K562 (cell line): Measurements from ENCODE around the gene IPO13. TPM values are rescaled to one million over a fixed set of nuclear protein-coding genes. Genes with fewer than 3 reads are reported as not detected.
A peak's percentile ranks its signal among the peaks of the same experiment; 100 is the strongest.

ENCODE experiments used
- ARID2 ChIP-seq: fragments of 450-650 bp; IDR thresholded peaks from 2 replicates; pipeline ENCODE4 v1.6.1; 2017; ENCODE audit warnings: antibody characterized with exemption, mild to moderate bottlenecking
- CBFA2T3 ChIP-seq: fragments of 450-650 bp; IDR thresholded peaks from 2 replicates; pipeline ENCODE4 v1.6.1; 2017
- CEBPB ChIP-seq: fragments of 450-650 bp; IDR thresholded peaks from 2 replicates; pipeline ENCODE4 v1.6.1; 2016; ENCODE audit warnings: missing genetic modification characterization, missing compliant biosample characterization
- CEBPG ChIP-seq, 3 experiments: fragments of 200-800 bp in 1 of 3; sonication (Bioruptor generic) in 1 of 3; sonication (generic) in 1 of 3; formaldehyde crosslinking in 1 of 3; IDR thresholded peaks in 2 of 3; conservative IDR thresholded peaks in 1 of 3; 2 replicates each; pipeline versions ENCODE4 v1.6.1 to v1.8.0; 2016 to 2022; ENCODE audit warnings: missing compliant biosample characterization in 2 of 3, missing genetic modification characterization in 2 of 3, mild to moderate bottlenecking in 1 of 3, missing genetic modification reagents in 1 of 3
- COPS2 ChIP-seq: fragments of 450-650 bp; conservative IDR thresholded peaks from 2 replicates; pipeline ENCODE4 v1.6.1; 2016; ENCODE audit warnings: mild to moderate bottlenecking, moderate library complexity
- DPF2 ChIP-seq: fragments of 450-650 bp; IDR thresholded peaks from 2 replicates; pipeline ENCODE4 v1.6.1; 2016
- HNRNPK ChIP-seq: fragments of 200-400 bp; formaldehyde crosslinking; IDR thresholded peaks from one replicate; pipeline ENCODE4 v1.6.1; 2018; ENCODE audit warnings: mild to moderate bottlenecking, low read depth, low read length; ENCODE audit not compliant: poor library complexity, severe bottlenecking
- JUN ChIP-seq, 2 experiments: sonication (generic) in 1 of 2; formaldehyde crosslinking in 1 of 2; IDR thresholded peaks; 2 replicates each; pipeline versions ENCODE4 v1.6.1 to v1.8.0; 2012 to 2022; ENCODE audit warnings: borderline replicate concordance in 2 of 2, mild to moderate bottlenecking in 2 of 2, improper control_type of control experiment in 1 of 2, low read depth in 1 of 2, low read length in 1 of 2, missing genetic modification reagents in 1 of 2
- PPARD ChIP-seq: fragments of 250-450 bp; sonication (Bioruptor Pico); IDR thresholded peaks from 2 replicates; pipeline ENCODE4 v1.8.0; 2022; ENCODE audit warnings: inconsistent platforms, mild to moderate bottlenecking, moderate library complexity
- RBBP5 ChIP-seq: fragments of 200-600 bp; sonication (generic); IDR thresholded peaks from 2 replicates; pipeline ENCODE4 v1.6.1; 2012; ENCODE audit warnings: borderline replicate concordance, mild to moderate bottlenecking, low read length, control low read depth, inconsistent platforms; ENCODE audit not compliant: insufficient read depth, poor library complexity, severe bottlenecking
- RFX7 ChIP-seq: fragments of 250-450 bp; sonication (Bioruptor Pico); IDR thresholded peaks from 2 replicates; pipeline ENCODE4 v1.5.1; 2021; ENCODE audit warnings: mild to moderate bottlenecking
- TAF15 ChIP-seq: fragments of 200-400 bp; formaldehyde crosslinking; IDR thresholded peaks from 2 replicates; pipeline ENCODE4 v1.6.1; 2017; ENCODE audit warnings: mild to moderate bottlenecking, low read depth, low read length, moderate library complexity
- YBX1 ChIP-seq: fragments of 450-650 bp; IDR thresholded peaks from 2 replicates; pipeline ENCODE4 v1.7.1; 2016; ENCODE audit warnings: mild to moderate bottlenecking
- ZKSCAN1 ChIP-seq: fragments of 150-350 bp; IDR thresholded peaks from 2 replicates; pipeline ENCODE4 v1.6.1; 2016; ENCODE audit warnings: low read depth, low read length
- ZNF12 ChIP-seq: sonication (generic); formaldehyde crosslinking; IDR thresholded peaks from 2 replicates; pipeline ENCODE4 v1.4.0; 2020; ENCODE audit warnings: mild to moderate bottlenecking, missing genetic modification reagents
- ZNF263 ChIP-seq: sonication (generic); formaldehyde crosslinking; IDR thresholded peaks from 2 replicates; pipeline ENCODE4 v1.8.0; 2022; ENCODE audit warnings: mild to moderate bottlenecking, missing genetic modification reagents, borderline replicate concordance
- ZNF561 ChIP-seq: fragments of 450-650 bp; formaldehyde crosslinking; conservative IDR thresholded peaks from 2 replicates; pipeline ENCODE4 v1.4.0; 2020; ENCODE audit warnings: mild to moderate bottlenecking, moderate library complexity
- ZNF57 ChIP-seq: fragments of 450-650 bp; formaldehyde crosslinking; IDR thresholded peaks from 2 replicates; pipeline ENCODE4 v1.4.0; 2020; ENCODE audit warnings: mild to moderate bottlenecking, moderate library complexity
- polyA plus RNA-seq, 8 experiments: library from polyadenylated mRNA; depleted of rRNA in 4 of 8; stranded (reverse) in 5 of 8; unstranded in 3 of 8; fragments of >200 nt; fragmentation: Nextera tagmentation in 2 of 8; fragmentation: Illumina TruSeq in 1 of 8; extraction: Ambion mirVana in 2 of 8; extraction: Trizol in 1 of 8; gene quantifications; 2 replicates each; pipeline versions ENCODE4 v1.2.1 to v1.2.3, GENCODE V29; 2011 to 2014; ENCODE audit warnings: inconsistent platforms in 1 of 8, missing spikeins in 1 of 8
- total RNA-seq, 7 experiments: library from RNA; depleted of rRNA in 6 of 7; stranded (reverse); fragments of >200 nt in 6 of 7; fragmentation: Illumina TruSeq in 2 of 7; extraction: Trizol in 2 of 7; gene quantifications; 2 replicates each; pipeline versions ENCODE4 v1.2.1 to v1.2.3, GENCODE V29; 2011 to 2021; ENCODE audit warnings: low replicate concordance in 1 of 7
- TF ChIP-seq, protein P1 (sequence below): fragments of 450-650 bp; IDR thresholded peaks from 2 replicates; pipeline ENCODE4 v1.6.1; 2017; ENCODE audit warnings: antibody characterized with exemption, mild to moderate bottlenecking
- TF ChIP-seq, protein P2 (sequence below): fragments of 250-450 bp; sonication (Bioruptor Pico); IDR thresholded peaks from 2 replicates; pipeline ENCODE4 v1.5.0; 2020; ENCODE audit warnings: mild to moderate bottlenecking
- TF ChIP-seq, protein P3 (sequence below): fragments of 450-650 bp; IDR thresholded peaks from 2 replicates; pipeline ENCODE4 v1.6.1; 2017; ENCODE audit warnings: mild to moderate bottlenecking, moderate library complexity
- TF ChIP-seq, protein P4 (sequence below): fragments of 250-450 bp; sonication (Bioruptor Pico); IDR thresholded peaks from 2 replicates; pipeline ENCODE4 v1.5.0; 2021

Gene IPO13
- total and polyA plus RNA-seq, 9 of the 15 experiments (the other 6 are each of a cell fraction or from before 2014, with no cell fraction given): 7.0 to 30.8 (median 16.2) TPM

DNA sequence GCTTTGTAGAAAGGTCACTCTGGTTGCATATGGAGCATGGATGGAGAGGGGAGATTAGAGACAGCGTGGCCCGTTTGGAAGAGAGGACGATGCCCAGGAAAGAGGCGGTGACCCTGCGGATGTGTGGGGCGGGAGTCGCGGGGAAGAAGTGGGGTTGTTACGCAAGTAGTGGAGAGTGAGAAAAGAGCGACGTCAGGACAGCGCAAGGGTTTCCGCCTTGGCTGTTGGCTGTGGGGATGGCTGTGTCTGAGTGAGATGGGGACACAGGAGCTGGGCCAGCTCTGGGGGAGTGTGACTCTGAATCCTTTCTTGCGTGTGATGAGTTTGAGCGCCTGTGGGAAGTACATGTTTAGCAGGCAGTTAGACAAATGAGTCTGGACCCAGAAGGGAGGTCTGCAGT lies 36.1 kb downstream of the IPO13 start (continued):
- TF ChIP-seq DPF2 (0 out of 2 replicates have a peak, but pooled peaks have one; percentile 35), CEBPB (tag) (peak; percentile 88), CEBPG (CRISPR knock-in tag; IDR thresholded peaks at IDR 0.05) (no peak), CEBPG (tag; conservative IDR thresholded peaks at IDR 0.05 in 1 of 2, IDR thresholded peaks at IDR 0.05 in 1 of 2) (peak in 1 of 2 experiments; percentile 58; a peak in 1 of 4 replicates), HNRNPK (no peak), ZNF57 (CRISPR knock-in tag) (no peak), YBX1 (no peak), RBBP5 (peak; percentile 18), ZKSCAN1 (no peak), ZNF561 (CRISPR knock-in tag) (no peak), COPS2 (no peak), ARID2 (no peak), TAF15 (no peak), ZNF263 (CRISPR knock-in tag) (no peak), JUN (IDR thresholded peaks at IDR 0.05; ENCODE audit: borderline replicate concordance, low read depth, low read length) (no peak), JUN (CRISPR knock-in tag; IDR thresholded peaks at IDR 0.05; ENCODE audit: borderline replicate concordance) (no peak), CBFA2T3 (peak; percentile 48), RFX7 (no peak), PPARD (CRISPR knock-in tag) (no peak), ZNF12 (no peak)
- TF ChIP-seq, protein P1, sequence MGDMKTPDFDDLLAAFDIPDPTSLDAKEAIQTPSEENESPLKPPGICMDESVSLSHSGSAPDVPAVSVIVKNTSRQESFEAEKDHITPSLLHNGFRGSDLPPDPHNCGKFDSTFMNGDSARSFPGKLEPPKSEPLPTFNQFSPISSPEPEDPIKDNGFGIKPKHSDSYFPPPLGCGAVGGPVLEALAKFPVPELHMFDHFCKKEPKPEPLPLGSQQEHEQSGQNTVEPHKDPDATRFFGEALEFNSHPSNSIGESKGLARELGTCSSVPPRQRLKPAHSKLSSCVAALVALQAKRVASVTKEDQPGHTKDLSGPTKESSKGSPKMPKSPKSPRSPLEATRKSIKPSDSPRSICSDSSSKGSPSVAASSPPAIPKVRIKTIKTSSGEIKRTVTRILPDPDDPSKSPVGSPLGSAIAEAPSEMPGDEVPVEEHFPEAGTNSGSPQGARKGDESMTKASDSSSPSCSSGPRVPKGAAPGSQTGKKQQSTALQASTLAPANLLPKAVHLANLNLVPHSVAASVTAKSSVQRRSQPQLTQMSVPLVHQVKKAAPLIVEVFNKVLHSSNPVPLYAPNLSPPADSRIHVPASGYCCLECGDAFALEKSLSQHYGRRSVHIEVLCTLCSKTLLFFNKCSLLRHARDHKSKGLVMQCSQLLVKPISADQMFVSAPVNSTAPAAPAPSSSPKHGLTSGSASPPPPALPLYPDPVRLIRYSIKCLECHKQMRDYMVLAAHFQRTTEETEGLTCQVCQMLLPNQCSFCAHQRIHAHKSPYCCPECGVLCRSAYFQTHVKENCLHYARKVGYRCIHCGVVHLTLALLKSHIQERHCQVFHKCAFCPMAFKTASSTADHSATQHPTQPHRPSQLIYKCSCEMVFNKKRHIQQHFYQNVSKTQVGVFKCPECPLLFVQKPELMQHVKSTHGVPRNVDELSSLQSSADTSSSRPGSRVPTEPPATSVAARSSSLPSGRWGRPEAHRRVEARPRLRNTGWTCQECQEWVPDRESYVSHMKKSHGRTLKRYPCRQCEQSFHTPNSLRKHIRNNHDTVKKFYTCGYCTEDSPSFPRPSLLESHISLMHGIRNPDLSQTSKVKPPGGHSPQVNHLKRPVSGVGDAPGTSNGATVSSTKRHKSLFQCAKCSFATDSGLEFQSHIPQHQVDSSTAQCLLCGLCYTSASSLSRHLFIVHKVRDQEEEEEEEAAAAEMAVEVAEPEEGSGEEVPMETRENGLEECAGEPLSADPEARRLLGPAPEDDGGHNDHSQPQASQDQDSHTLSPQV: no peak
- TF ChIP-seq, protein P2, sequence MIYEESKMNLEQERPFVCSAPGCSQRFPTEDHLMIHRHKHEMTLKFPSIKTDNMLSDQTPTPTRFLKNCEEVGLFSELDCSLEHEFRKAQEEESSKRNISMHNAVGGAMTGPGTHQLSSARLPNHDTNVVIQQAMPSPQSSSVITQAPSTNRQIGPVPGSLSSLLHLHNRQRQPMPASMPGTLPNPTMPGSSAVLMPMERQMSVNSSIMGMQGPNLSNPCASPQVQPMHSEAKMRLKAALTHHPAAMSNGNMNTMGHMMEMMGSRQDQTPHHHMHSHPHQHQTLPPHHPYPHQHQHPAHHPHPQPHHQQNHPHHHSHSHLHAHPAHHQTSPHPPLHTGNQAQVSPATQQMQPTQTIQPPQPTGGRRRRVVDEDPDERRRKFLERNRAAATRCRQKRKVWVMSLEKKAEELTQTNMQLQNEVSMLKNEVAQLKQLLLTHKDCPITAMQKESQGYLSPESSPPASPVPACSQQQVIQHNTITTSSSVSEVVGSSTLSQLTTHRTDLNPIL (CRISPR knock-in tag): no peak
- TF ChIP-seq, protein P3, sequence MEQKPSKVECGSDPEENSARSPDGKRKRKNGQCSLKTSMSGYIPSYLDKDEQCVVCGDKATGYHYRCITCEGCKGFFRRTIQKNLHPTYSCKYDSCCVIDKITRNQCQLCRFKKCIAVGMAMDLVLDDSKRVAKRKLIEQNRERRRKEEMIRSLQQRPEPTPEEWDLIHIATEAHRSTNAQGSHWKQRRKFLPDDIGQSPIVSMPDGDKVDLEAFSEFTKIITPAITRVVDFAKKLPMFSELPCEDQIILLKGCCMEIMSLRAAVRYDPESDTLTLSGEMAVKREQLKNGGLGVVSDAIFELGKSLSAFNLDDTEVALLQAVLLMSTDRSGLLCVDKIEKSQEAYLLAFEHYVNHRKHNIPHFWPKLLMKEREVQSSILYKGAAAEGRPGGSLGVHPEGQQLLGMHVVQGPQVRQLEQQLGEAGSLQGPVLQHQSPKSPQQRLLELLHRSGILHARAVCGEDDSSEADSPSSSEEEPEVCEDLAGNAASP: no peak
- TF ChIP-seq, protein P4, sequence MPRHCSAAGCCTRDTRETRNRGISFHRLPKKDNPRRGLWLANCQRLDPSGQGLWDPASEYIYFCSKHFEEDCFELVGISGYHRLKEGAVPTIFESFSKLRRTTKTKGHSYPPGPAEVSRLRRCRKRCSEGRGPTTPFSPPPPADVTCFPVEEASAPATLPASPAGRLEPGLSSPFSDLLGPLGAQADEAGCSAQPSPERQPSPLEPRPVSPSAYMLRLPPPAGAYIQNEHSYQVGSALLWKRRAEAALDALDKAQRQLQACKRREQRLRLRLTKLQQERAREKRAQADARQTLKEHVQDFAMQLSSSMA: no peak
